Measurements from ENCODE around the gene BSN. TPM values are rescaled to one million over a fixed set of nuclear protein-coding genes. Genes with fewer than 3 reads are reported as not detected.

Gene BSN
- total RNA-seq, 2 experiments from 2014 or later = 0.09 TPM

- no peaks in the 10 kb centered on the region for H3K27me3 Mint-ChIP-seq
- intact Hi-C loops (cut with micrococcal nuclease) = no loop called here
- DNase-seq (no peak), ATAC-seq (no peak)
- ChIA-PET CTCF (interaction anchor here (0.7 to 1.3 kb wide), 2 partner anchors 136 to 304 kb away, joined by 3 to 4 read pairs; no protein-coding TSS in a partner anchor), POLR2A (interaction anchor here (0.6 kb wide), 1 partner anchor 64 kb away, joined by 3 read pairs; no protein-coding TSS in a partner anchor)
- H3K9me3 Mint-ChIP-seq = no peaks in the 10 kb centered on the region
- peaks cover 14% of the 10 kb centered on the region for H3K4me1 Mint-ChIP-seq (ENCODE audit: low read depth)
- H3K27ac Mint-ChIP-seq = no peak overlapping the region
- no peak overlapping the region for H3K4me3 Mint-ChIP-seq
- no peak for TF ChIP-seq CTCF (IDR thresholded peaks at IDR 0.05)
- peaks cover 20% of the 10 kb centered on the region for H3K36me3 Mint-ChIP-seq (ENCODE audit: low read depth)
These were observed 19.5 kb upstream of the BSN start for GRCh38 chr3:49534581-49535441.

GRCh38 chr3:49535971-49536874 lies 18.1 kb upstream of the BSN start:
- ATAC-seq (no peak), DNase-seq (no peak)
- POLR2A ChIA-PET = no interaction called here
- H3K4me3 Mint-ChIP-seq = no peak overlapping the region
- H3K9me3 Mint-ChIP-seq = no peaks in the 10 kb centered on the region
- CTCF ChIA-PET = interaction anchor here (1.4 to 5.8 kb wide), 2 partner anchors 124 to 136 kb away, joined by 3 to 185 read pairs; no protein-coding TSS in a partner anchor
- H3K27ac Mint-ChIP-seq = no peak overlapping the region
- H3K36me3 Mint-ChIP-seq (ENCODE audit: low read depth) = peaks cover 11% of the 10 kb centered on the region
- intact Hi-C loops (cut with micrococcal nuclease) = no loop called here
- peaks cover 13% of the 10 kb centered on the region for H3K4me1 Mint-ChIP-seq (ENCODE audit: low read depth)
- no peak for TF ChIP-seq CTCF (IDR thresholded peaks at IDR 0.05)
- no peaks in the 10 kb centered on the region for H3K27me3 Mint-ChIP-seq

- CTCF ChIA-PET = interaction anchor here (0.8 to 5.8 kb wide), 5 partner anchors 11 to 135 kb away, joined by 3 to 185 read pairs (median 3); no protein-coding TSS in a partner anchor
- POLR2A ChIA-PET = interaction anchor here (0.9 to 1.2 kb wide), 2 partner anchors 267 to 491 kb away, joined by 3 read pairs; no protein-coding TSS in a partner anchor
- ATAC-seq (no peak), DNase-seq (no peak)
- H3K4me3 Mint-ChIP-seq = no peak overlapping the region
- H3K36me3 Mint-ChIP-seq (ENCODE audit: low read depth) = peaks cover 3% of the 10 kb centered on the region
- TF ChIP-seq CTCF (IDR thresholded peaks at IDR 0.05) = no peak
- peaks cover 5% of the 10 kb centered on the region for H3K4me1 Mint-ChIP-seq (ENCODE audit: low read depth)
- H3K27me3 Mint-ChIP-seq = peaks cover 1% of the 10 kb centered on the region
- intact Hi-C loops (cut with micrococcal nuclease) = no loop called here
- H3K9me3 Mint-ChIP-seq = no peaks in the 10 kb centered on the region
- H3K27ac Mint-ChIP-seq = no peak overlapping the region
These were observed 17.3 kb upstream of the BSN start for GRCh38 chr3:49536875-49537533.

GRCh38 chr3:49539659-49540560 lies 14.4 kb upstream of the BSN start:
- H3K4me1 Mint-ChIP-seq (ENCODE audit: low read depth) = peaks cover 5% of the 10 kb centered on the region
- CTCF ChIA-PET = interaction anchor here (0.6 to 5.8 kb wide), 68 partner anchors 10 to 366 kb away, joined by 3 to 185 read pairs (median 5); partner anchors contain the start of genes AMIGO3, BSN, DAG1 and GMPPB
- POLR2A ChIA-PET = interaction anchor here (0.7 to 2.8 kb wide), 6 partner anchors 13 to 181 kb away, joined by 3 to 37 read pairs (median 4); partner anchors contain the start of genes AMIGO3, APEH, BSN and MST1
- H3K27ac Mint-ChIP-seq = peak overlapping the region; percentile 55
- no peaks in the 10 kb centered on the region for H3K36me3 Mint-ChIP-seq (ENCODE audit: low read depth)
- TF ChIP-seq CTCF (IDR thresholded peaks at IDR 0.05) = peak; percentile 78
- ATAC-seq = peak; percentile 97
- no peaks in the 10 kb centered on the region for H3K9me3 Mint-ChIP-seq
- peak; percentile 93 for DNase-seq
- peaks cover 5% of the 10 kb centered on the region for H3K27me3 Mint-ChIP-seq
- peak overlapping the region; percentile 67 for H3K4me3 Mint-ChIP-seq
- intact Hi-C loops (cut with micrococcal nuclease) = loop anchor here (1.0 kb wide), 1 partner anchor 131 kb away; no protein-coding TSS in a partner anchor

Data from activated CD8-positive, alpha-beta T cell treated with anti-CD3 and anti-CD28 coated beads for 36 hours (primary cell).